ENCODE data around the gene IGFLR1. TPM values are rescaled to one million over a fixed set of nuclear protein-coding genes. Genes with fewer than 3 reads are reported as not detected.

The IGFLR1 gene
- total and polyA plus RNA-seq, 2 of the 8 experiments (the other 6 are each of a cell fraction or from before 2014, with no cell fraction given): 8.4 to 28.9 TPM

- no peak overlapping the region for H3K18ac ChIP-seq (ENCODE audit: extremely low read depth, low read length)
- no peak overlapping the region for H3K4me2 ChIP-seq (ENCODE audit: insufficient read depth in 1 of 2, low read depth in 2 of 2, low read length in 2 of 2)
- no peaks in the 10 kb centered on the region for H3K79me2 ChIP-seq (ENCODE audit: control insufficient read depth in 1 of 2, insufficient read depth in 2 of 2, low read length in 2 of 2)
- POLR2A ChIA-PET (ENCODE audit: partially characterized antibody): no interaction called here
- H3K9me3 ChIP-seq (ENCODE audit: insufficient read depth in 2 of 2, low read depth in 1 of 2, low read length in 1 of 2): no peaks in the 10 kb centered on the region
- H4K91ac ChIP-seq (replicated peaks; ENCODE audit: insufficient read length, low read length): no peak overlapping the region
- peaks cover 6 to 12% (median 10%) of the 10 kb centered on the region in 4 experiments for H3K27me3 ChIP-seq (replicated peaks in 1 of 4; ENCODE audit: control insufficient read depth in 3 of 4, extremely low read depth in 1 of 4, insufficient read depth in 3 of 4, low read length in 3 of 4)
- H3K56ac ChIP-seq (replicated peaks; ENCODE audit: insufficient read length, low read depth, low read length): no peak overlapping the region
- H2BK5ac ChIP-seq (ENCODE audit: low read depth, low read length): no peak overlapping the region
- no peak overlapping the region for H3K9ac ChIP-seq (replicated peaks in 1 of 4; ENCODE audit: extremely low read depth in 1 of 4, low read depth in 3 of 4, low read length in 3 of 4)
- no peak overlapping the region for H2BK12ac ChIP-seq (ENCODE audit: low read depth, low read length)
- H4K5ac ChIP-seq (ENCODE audit: insufficient read length, low read depth, low read length): no peak overlapping the region
- H3K79me1 ChIP-seq (ENCODE audit: low read depth, low read length): no peaks in the 10 kb centered on the region
- peaks cover 0 to 10% (median 2%) of the 10 kb centered on the region in 4 experiments; a peak in 3 of 7 replicates for H3K4me1 ChIP-seq (replicated peaks in 1 of 4; ENCODE audit: control insufficient read depth in 3 of 4, insufficient read depth in 4 of 4, low read length in 3 of 4)
- WGBS, 2 experiments (ENCODE audit: extremely low coverage in 1 of 2, insufficient coverage in 1 of 2, insufficient read length in 1 of 2, insufficient replicate concordance in 2 of 2, low coverage in 1 of 2, low lambda C conversion rate in 2 of 2, missing lambda C conversion rate in 1 of 2): 82% methylated on average over 7 of the region's 9 CpGs; no CpG with 5 or more reads in 1 of the 2 experiments
- no peak overlapping the region for H3K14ac ChIP-seq (ENCODE audit: insufficient read length)
- DNase-seq (ENCODE audit: low read depth in 1 of 2, low spot score in 2 of 2) (no peak), FAIRE-seq (no peak)
- H2AFZ ChIP-seq (ENCODE audit: low read length): no peak overlapping the region
- peaks cover 2 to 3% of the 10 kb centered on the region in 2 experiments for H4K20me1 ChIP-seq (replicated peaks in 1 of 2; ENCODE audit: control insufficient read depth in 1 of 2, insufficient read depth in 2 of 2, low read length in 2 of 2)
- H3K23me2 ChIP-seq (ENCODE audit: low read depth, low read length): peaks cover 2% of the 10 kb centered on the region; the same call in 1 of the 2 replicates
- no peak overlapping the region for H2BK20ac ChIP-seq (ENCODE audit: low read length)
- H2AK5ac ChIP-seq (ENCODE audit: low read depth, low read length): no peak overlapping the region
- no peak overlapping the region for H3K23ac ChIP-seq (ENCODE audit: insufficient read length)
- H2BK120ac ChIP-seq (replicated peaks; ENCODE audit: low read depth, low read length): no peak overlapping the region
- CTCF ChIA-PET (ENCODE audit: partially characterized antibody): no interaction called here
- no peaks in the 10 kb centered on the region for H3K36me3 ChIP-seq (ENCODE audit: control insufficient read depth in 2 of 4, insufficient read depth in 4 of 4, low read length in 3 of 4)
- H3K4ac ChIP-seq (replicated peaks; ENCODE audit: insufficient read length, low read depth, low read length): no peak overlapping the region
- H3K4me3 ChIP-seq (ENCODE audit: extremely low read depth in 1 of 4, insufficient read depth in 2 of 4, low read depth in 3 of 4, low read length in 4 of 4): no peak overlapping the region
- TF ChIP-seq TAF1 (IDR thresholded peaks at IDR 0.05; ENCODE audit: low read depth, low read length): no peak
- no peak overlapping the region; the same call in 1 of the 2 replicates for H4K8ac ChIP-seq (ENCODE audit: extremely low read depth, insufficient read depth, low read length)
- H3K27ac ChIP-seq (ENCODE audit: low read depth, low read length): no peak overlapping the region
- no peak overlapping the region for H2BK15ac ChIP-seq (ENCODE audit: low read length)
Observed at GRCh38 chr19:35791814-35792279, 49.6 kb upstream of the IGFLR1 start.

All from H1 (cell line).